ENCODE results near the gene ZNF653. TPM values are rescaled to one million over a fixed set of nuclear protein-coding genes. Genes with fewer than 3 reads are reported as not detected.
A peak's percentile ranks its signal among the peaks of the same experiment; 100 is the strongest.

The ZNF653 gene
- total and polyA plus RNA-seq, 9 of the 15 experiments (the other 6 are each of a cell fraction or from before 2014, with no cell fraction given), result 1.6 to 8.0 (median 4.2) TPM; not detected in 2

DNA sequence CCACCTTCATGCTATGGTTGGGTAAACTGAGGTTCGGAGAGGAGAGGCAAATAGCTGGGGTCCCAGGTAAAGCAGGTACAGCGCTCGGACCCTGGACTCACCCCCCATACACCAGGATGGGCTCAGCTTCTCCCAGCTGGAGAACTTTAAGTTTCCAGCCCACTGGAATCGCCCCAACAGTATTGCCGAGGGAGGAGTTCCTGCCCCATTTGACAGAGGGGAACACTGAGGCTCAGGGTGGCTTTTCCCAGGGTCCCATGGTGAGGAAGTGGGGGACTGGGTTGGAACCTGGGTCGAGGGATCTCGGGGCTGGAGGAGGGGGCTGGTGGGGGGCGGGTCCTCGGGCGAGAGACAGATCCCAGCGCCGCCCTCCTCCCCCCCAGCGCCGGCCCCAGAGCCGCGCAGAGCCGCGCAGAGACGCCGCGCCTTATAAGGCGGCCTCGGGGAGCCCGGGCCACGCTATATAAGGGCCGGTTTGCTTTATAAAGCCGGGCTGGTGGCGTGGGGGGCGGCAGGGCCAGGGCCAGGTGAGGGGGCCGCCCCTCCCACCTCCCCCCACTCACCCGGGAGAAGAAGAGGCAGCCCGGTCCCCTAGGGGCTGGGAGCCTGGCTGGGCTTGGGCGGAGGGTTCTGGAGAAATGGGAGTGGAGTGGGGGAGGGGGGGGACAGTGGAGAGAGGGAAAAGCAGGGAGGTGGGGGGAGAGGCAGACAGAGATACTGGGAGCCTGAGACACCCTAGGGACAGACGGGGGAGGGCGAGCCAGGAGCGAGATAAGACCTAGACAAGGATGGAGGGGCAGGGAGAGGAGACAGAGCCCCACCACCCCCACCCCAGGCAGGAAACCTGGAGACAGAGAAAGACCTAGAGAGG is 34.1 kb upstream of the ZNF653 start (continued):
- TF ChIP-seq EWSR1 (IDR thresholded peaks at IDR 0.05; ENCODE audit: borderline replicate concordance, low read depth, partially characterized antibody) (no peak), SMARCB1 (IDR thresholded peaks at IDR 0.05; ENCODE audit: insufficient read length, low read depth) (no peak), CTBP1 (IDR thresholded peaks at IDR 0.05; ENCODE audit: borderline replicate concordance) (peak; percentile 36; the same call in 1 of the 2 replicates), DPF2 (IDR thresholded peaks at IDR 0.05) (peak; percentile 43), ZNF316 (IDR thresholded peaks at IDR 0.05) (no peak), NR1H2 (CRISPR knock-in tag; IDR thresholded peaks at IDR 0.05) (no peak), MAZ (CRISPR knock-in tag; conservative IDR thresholded peaks at IDR 0.05 in 1 of 2, IDR thresholded peaks at IDR 0.05 in 1 of 2) (peak; percentile 12 to 43; a peak in 1 of 4 replicates), NCOR1 (IDR thresholded peaks at IDR 0.05) (peak; percentile 59; the same call in 1 of the 2 replicates), HDAC3 (IDR thresholded peaks at IDR 0.05; ENCODE audit: borderline replicate concordance, partially characterized antibody) (peak; percentile 21), SP1 (CRISPR knock-in tag; IDR thresholded peaks at IDR 0.05) (0 out of 2 replicates have a peak, but pooled peaks have one; percentile 6), TEAD4 (IDR thresholded peaks at IDR 0.05; ENCODE audit: low read length) (no peak), TEAD4 (CRISPR knock-in tag; IDR thresholded peaks at IDR 0.05; ENCODE audit: borderline replicate concordance) (no peak), CBFB (CRISPR knock-in tag; IDR thresholded peaks at IDR 0.05) (no peak), MTA1 (IDR thresholded peaks at IDR 0.05; ENCODE audit: borderline replicate concordance) (0 out of 2 replicates have a peak, but pooled peaks have one; percentile 18), KAT7 (CRISPR knock-in tag; IDR thresholded peaks at IDR 0.05; ENCODE audit: borderline replicate concordance) (0 out of 2 replicates have a peak, but pooled peaks have one; percentile 42), ZNF282 (CRISPR knock-in tag; IDR thresholded peaks at IDR 0.05) (no peak)
- TF ChIP-seq, protein P1, sequence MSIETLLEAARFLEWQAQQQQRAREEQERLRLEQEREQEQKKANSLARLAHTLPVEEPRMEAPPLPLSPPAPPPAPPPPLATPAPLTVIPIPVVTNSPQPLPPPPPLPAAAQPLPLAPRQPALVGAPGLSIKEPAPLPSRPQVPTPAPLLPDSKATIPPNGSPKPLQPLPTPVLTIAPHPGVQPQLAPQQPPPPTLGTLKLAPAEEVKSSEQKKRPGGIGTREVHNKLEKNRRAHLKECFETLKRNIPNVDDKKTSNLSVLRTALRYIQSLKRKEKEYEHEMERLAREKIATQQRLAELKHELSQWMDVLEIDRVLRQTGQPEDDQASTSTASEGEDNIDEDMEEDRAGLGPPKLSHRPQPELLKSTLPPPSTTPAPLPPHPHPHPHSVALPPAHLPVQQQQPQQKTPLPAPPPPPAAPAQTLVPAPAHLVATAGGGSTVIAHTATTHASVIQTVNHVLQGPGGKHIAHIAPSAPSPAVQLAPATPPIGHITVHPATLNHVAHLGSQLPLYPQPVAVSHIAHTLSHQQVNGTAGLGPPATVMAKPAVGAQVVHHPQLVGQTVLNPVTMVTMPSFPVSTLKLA (conservative IDR thresholded peaks at IDR 0.05), result 0 out of 4 replicates have a peak, but pooled peaks of 1 of the 2 experiments have one; percentile 44
- TF ChIP-seq, protein P2, sequence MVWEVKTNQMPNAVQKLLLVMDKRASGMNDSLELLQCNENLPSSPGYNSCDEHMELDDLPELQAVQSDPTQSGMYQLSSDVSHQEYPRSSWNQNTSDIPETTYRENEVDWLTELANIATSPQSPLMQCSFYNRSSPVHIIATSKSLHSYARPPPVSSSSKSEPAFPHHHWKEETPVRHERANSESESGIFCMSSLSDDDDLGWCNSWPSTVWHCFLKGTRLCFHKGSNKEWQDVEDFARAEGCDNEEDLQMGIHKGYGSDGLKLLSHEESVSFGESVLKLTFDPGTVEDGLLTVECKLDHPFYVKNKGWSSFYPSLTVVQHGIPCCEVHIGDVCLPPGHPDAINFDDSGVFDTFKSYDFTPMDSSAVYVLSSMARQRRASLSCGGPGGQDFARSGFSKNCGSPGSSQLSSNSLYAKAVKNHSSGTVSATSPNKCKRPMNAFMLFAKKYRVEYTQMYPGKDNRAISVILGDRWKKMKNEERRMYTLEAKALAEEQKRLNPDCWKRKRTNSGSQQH (CRISPR knock-in tag; IDR thresholded peaks at IDR 0.05), result no peak
- TF ChIP-seq, protein P3, sequence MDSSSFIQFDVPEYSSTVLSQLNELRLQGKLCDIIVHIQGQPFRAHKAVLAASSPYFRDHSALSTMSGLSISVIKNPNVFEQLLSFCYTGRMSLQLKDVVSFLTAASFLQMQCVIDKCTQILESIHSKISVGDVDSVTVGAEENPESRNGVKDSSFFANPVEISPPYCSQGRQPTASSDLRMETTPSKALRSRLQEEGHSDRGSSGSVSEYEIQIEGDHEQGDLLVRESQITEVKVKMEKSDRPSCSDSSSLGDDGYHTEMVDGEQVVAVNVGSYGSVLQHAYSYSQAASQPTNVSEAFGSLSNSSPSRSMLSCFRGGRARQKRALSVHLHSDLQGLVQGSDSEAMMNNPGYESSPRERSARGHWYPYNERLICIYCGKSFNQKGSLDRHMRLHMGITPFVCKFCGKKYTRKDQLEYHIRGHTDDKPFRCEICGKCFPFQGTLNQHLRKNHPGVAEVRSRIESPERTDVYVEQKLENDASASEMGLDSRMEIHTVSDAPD (CRISPR knock-in tag; IDR thresholded peaks at IDR 0.05), result no peak
- TF ChIP-seq, protein P4, sequence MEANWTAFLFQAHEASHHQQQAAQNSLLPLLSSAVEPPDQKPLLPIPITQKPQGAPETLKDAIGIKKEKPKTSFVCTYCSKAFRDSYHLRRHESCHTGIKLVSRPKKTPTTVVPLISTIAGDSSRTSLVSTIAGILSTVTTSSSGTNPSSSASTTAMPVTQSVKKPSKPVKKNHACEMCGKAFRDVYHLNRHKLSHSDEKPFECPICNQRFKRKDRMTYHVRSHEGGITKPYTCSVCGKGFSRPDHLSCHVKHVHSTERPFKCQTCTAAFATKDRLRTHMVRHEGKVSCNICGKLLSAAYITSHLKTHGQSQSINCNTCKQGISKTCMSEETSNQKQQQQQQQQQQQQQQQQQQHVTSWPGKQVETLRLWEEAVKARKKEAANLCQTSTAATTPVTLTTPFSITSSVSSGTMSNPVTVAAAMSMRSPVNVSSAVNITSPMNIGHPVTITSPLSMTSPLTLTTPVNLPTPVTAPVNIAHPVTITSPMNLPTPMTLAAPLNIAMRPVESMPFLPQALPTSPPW (CRISPR knock-in tag; IDR thresholded peaks at IDR 0.05), result peak; percentile 75

All from K562 (cell line).